ENCODE results near the gene ZFP36.

Gene ZFP36

DNA sequence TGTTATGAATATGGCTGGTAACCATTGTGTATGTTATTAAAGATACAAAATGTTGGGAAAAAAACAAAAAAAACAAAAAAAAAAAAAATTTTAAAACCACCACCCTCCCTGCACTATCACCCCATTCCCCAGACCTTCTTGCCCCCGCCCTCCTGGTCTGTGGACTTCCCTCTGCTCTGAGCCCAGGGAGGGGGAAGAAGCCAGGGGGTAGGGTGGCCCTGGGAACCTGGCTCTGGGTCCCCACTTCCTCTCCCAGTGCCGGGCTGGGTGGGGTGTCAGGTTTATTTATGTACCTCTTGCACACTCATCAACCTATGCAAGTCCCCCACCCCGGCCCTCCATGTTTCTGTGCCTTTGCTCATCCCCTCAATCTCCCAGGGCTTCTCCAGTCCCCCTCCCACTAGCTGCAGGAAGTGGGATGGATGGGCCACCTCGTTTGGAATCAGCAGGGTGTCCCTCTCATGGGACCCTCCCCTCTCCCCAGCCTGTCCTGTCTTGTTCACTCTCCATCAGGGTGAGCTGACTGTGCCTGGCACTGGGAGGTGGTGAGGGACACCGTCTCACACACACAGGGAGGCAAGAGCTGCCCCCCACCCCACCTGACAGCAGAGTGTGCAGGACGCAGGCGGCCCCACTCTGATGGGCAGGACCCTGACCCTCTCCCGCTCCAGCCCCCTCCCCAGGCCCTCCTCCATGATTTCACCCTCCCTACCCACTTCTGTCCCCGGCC, 21.6 kb upstream of the ZFP36 start:
- DNase-seq (ENCODE audit: low spot score), result no peak

DNA sequence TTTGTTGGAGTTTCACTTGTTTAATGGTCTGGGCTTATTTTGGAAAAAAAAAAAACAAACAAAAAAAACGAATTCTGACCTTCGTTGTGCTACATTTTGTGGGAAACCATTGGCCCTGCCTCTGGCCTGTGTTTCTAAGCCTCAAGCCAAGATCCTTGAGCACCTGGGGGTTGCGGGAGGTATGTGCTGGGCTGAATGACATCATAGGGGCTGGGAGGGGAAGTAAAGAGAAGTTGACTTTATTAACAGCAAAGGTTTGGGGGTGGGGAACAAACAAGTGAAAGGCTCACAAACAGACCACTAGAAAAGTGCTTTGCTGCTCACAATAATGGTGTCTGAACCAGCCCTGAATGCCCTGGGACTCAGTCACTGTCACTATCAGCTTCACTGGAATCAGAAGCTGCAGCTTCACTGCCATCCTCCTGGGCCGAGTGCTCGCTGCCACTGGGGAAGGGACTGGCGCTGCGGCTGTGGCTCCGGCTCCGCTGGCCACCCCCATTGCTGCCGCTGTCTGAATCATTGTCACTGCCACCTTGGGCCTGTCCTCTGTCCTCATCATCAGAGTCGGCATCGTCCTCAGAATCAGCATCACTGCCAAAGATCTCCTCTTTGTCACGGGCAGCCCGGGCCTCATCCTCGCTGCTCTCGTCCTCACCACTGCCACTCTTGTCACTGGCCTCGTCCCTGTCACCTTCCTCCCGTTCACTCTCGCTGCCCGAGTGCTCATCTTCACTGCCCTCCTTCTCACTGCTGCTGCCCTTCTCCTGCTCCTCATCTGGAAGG, 20.8 kb upstream of the ZFP36 start:
- no peak for DNase-seq (ENCODE audit: low spot score)

DNA sequence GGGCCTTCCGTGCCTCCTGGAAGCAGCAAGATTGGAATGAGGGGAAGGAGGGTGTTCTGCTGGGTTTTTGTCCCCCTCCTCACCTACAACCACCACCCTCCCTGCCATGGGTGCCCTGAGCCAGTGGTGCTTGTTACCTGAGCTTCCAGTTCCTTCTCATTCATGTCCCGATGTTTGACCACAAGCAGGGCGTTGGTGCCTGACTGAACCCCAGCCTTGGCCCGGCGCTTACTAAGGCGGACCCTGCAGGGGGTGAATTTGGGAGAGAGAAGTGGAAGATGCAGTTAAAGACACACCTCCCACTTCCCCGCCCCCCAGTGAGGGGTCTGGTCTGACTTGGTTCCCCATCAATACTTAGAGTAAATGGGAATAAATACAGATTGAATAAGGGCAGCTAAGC, 20.1 kb upstream of the ZFP36 start:
- DNase-seq (ENCODE audit: low spot score), result no peak

DNA sequence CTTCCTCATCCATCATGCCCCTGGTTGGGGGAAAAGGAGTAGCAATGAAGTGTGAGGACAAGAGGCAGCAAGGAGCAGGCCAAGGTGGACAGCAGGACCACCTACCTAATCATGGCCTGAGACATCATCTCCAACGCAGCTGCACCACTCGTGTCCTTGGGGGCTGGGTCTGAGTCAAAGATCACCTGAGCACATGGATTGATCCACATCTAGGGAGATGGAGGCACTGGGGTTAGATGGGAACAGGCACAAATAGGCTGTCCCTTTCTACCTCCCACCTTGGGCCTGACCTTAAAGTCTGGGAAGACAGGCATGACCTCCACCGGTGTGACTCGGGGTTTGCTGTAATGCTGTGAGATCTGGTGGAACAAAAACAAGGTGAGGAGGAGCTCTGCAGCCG, 18.0 kb upstream of the ZFP36 start:
- DNase-seq (ENCODE audit: low spot score), result no peak

DNA sequence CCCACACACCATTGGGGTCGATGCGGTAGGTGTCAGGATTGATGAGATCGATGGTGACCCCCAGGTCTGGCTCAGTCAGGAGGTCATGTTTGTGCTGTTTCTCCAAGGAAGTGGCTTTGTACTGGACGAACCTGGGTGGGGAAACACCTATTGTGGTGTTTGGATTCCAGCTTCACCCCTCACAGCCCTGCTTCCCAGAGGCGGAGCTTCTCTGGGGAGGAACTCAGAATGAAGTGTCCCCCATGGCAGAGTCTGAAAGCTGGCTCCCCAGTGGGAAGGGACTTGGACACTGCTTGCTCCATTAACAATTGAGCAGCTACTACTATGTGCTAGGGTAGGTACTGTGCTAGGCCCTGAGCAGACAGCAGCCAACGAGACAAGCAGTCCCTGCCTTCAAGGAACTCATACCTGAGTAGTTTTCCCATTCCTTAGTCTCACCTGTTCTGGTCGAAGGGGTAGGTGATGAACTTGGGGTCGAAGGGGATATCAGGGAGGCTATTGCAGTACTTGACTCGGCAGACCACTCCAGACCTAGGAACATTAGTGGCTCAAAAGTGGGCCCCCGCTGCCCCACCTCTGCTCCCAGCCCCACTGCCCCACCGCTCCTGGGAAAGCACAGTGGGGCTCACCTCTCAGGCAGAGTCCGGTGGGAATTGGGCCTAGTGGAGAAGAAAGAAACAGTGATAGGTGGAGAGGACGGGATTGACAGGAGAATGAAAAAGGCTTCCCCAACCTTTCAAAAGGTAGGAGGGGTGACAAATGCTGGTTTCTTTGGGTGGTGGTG, 16.8 kb upstream of the ZFP36 start:
- no peak for DNase-seq (ENCODE audit: low spot score)

DNA sequence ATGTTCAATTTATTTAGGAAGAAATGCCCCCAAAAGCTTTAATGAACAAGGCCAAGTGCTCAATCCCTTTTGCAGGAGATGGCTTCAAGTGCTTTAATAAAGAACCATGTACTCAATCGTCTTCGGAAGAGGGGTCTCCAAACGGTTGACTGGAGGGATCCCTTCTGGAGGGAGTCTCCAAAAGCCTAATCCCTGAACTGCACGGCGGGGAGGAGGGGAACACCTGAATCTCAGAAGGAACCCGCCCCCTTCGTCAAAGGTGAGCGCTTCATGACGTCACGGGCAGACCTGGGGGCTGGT, 16.2 kb upstream of the ZFP36 start:
- no peak for DNase-seq (ENCODE audit: low spot score)

DNA sequence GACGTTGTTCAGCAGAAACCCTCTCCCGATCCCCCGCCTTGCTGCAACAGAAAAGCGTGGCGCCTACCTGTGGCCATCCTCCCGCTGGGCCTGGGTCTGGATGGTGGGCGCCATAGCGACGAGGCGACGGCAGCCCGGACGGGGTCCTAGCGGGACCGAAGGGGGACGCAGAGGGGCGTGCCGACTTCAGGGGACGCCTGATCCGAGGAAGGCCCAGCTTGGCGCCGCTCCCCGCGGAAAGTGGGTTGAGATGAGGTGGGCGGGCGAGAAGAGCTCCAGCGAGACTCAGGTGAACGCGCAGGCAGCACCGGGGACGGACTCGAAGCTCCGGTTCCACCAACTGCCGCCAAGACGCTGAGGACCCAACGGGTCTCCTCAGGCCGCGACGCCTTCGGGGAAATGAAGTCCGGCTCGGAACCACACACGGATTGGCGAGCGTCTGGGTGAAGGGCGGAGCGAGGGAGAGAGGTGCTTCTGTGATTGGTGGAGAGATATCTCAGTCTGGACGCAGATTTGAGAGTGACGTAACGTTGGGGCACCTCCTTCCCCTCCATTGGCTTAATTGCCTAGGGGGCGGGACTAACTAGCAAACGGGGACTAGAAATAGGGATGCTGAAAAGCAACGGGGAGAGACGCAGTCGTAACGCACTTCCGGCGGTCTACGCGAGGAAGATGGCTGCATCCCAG, 15.8 kb upstream of the ZFP36 start, which contains the start of the genes MED29 and PAF1:
TSS of gene MED29 (plus strand) at position 628 of the 687 bp plus-strand sequence. CDS start at position 673, 45 bp downstream.
TSS of gene PAF1 (minus strand) at position 356 of the 687 bp plus-strand sequence. CDS start at position 114, 242 bp downstream.
- DNase-seq (ENCODE audit: low spot score), result peak; percentile 100

DNA sequence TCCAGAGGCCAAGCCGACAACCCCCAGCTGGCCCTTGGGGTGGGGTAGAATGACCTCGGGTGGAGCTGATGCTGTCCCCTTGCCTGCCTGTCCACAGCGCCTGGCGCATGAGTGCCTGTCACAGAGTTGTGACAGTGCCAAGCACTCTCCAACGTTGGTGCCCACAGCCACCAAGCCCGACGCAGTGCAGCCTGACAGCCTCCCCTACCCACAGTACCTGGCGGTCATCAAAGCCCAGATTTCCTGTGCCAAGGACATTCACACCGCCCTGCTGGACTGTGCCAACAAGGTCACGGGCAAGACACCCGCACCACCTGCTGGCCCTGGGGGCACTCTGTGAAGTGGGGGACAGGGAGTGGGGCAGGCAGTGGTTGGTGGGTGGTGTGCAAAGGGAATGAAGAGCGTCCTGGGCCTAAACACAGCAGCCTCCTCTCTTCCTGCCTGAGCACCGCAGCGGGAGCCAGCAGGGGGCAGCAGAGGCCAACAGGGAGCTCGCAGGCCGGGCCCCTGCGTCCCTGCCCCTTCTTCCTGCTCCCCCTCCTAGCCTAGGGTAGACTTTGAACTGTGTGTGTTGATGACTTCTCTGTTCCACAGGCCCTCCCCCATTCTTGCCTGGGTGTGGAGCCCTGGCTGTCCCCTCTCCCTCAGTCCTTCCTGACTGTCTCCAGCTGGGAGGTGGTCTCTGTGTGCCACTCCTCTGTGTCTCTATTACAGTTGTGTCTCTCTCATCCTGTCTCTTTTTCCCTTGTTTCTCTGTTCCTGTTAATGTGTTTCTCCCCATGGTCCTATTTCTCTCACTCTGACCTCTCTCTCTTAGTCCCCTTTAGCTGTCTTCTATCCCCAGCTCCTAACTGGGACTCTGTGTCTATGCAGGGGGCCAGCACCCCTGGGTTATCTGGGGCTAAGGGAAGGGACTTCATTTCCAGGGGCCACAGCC, 9.0 kb upstream of the ZFP36 start:
- peak; percentile 91 for DNase-seq (ENCODE audit: low spot score)

DNA sequence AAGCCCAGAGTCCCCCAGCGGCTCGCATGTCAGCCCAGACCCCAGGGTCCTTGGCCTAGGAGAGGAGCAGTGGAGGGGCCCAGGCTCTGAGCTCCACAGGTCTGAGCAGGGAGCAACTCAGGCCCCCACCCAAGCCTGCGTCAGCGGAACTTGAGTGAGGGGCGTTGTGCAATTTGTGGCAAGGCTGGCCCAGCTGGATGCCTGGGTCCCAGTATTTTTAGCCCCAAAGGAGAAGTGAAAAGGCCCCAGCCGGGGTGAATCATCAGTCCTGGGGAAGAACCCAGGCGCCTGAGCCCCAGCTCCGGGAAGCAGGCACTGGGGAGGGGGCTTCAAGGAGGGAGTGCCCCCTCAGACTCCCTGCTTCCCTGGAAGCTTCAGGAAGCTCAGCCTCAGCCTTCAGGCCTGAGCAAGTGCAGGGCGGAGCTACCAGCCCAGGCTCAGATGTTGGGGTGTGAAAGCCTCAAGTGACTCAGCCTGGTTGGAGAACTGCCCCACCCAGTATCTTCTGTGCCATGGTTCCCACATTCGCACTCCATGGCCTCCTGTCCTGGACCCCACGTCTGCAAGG, 8.3 kb upstream of the ZFP36 start:
- DNase-seq (ENCODE audit: low spot score), result peak; percentile 82

DNA sequence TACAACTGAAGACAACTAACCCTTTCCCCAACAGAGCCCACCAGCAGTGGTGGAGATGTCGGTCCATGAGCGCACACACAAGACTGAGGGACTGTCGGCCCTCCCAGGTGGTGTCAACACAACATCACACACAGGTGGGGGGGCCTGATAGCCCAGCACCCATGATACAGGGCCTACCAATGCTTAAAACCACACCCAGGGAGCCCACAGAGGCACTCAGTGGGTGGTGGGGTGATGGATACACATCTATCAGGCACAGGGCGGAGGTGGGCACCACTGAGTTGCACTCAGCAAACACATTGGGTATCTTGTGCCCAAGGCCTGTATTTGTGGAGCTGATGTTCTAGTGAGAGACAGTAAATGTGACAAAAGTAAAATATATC, 7.0 kb upstream of the ZFP36 start:
- DNase-seq (ENCODE audit: low spot score), result no peak

DNA sequence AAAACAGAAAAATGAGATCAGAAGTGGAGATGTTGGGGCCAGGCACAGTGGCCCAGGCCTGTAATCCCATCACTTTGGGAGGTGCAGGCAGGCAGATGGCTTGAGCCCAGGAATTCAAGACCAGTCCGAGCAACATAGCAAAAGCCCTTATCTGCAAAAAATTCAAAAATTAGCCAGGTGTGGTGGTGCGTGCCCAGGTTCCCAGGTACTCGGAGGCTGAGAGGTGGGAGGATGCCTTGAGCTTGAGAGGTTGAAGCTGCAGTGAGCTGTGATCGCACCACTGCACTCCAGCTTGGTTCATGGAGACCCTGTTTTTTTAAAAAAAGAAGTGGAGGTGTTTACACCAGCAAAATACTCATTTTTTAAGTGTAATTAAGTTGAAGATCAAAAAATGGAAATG, 6.6 kb upstream of the ZFP36 start:
- no peak for DNase-seq (ENCODE audit: low spot score)

DNA sequence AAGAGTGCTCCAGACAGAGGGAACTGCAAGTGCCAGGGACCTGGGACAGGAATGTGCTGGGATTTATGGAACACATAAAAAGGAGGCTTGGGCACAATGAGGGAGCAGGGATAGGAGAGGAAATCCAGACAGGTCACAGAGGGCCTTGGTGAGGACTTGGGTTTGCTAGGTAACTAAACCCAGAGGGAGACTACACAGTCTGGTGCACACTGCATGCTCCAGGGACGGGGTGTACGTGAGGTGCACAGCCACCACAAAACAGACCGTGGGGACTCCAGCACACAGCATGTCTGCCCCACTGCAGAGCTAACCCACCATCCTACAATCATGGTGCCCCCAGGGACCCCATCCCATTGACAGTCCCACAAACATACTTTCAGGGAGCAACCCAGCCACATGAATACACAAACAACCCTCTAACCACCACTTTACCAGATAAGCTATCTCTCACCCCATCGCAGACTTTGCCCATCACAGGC, 5.5 kb upstream of the ZFP36 start:
- no peak for DNase-seq (ENCODE audit: low spot score)

DNA sequence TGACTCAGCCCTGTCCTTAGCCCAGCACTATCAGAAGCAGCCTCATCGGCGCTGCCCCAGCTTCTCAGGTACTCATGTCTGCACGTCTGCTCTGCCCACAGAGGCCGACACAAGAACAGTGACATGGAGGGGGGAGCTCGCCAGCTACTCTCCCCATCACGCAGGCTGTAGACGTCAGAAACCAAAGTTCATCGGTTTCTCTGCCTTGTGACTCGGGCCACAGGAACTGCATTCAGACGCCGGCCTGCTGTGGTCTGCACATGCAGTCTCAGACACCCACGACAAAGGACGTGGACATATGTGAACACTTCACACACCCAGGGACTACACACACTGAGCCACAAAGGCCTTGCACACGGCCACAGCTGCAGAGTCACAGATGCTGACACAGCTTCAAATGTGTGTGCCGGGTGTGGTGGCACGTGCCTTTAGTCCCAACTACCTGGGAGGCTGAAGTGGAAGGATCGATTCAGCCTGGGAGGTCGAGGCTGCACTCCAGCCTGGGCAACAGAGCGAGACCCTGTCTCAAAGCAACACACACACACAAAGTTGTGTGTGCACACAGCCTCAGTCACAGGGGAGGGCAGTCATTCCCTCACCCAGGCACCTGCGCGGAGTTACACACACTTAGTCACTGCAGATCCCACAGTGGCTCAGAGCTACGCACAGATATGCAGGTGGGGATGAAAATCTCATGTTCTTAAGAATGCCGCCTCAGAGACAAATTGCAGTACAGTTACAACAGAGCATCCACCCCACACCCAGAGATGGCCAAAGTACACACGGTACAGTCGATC, 4.9 kb upstream of the ZFP36 start:
- peak; percentile 98 for DNase-seq (ENCODE audit: low spot score)

DNA sequence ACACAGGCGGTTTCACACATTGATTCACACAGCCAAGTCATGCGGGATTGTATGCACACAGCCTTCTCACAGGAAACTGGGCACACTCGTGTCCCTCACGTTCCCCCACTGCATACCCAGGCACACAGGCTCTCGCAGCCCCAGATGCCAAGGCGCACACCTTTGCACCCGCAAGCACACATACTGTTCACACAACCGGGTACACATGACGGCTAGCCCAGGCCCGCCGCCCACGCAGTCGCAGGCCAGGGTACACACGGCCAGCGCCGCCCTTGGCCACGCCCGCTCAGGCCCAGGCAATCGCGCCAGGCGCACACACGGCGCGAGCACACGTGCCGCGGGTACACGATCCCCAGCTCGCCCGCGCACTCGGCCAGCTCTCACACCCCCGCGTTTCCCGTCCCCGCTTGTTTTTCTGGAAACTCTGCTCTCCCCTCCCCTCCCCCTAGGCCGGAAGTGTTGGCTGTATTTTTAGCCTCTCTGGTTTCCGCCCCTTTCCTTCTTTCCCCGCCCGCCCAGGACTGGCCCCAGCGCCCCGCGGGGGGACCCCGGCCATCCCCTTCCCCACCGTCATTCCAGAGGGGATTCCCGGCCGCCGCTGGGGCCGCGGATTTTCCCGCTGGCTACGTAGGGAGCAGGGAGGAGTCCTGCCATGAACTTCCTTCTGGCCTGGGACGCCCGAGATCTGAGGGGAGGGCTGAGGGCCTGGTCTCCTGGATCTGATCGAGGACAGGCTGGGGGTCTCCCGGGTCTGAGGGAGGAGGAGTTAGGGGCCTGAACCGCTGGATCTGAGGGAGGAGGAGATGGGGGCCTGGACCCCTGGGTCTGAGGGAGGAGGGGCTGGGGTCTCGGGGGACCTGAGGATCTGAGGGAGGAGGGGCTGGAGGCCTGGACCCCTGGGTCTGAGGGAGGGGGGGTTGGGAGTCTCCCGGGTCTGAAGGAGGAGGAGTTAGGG, 4.0 kb upstream of the ZFP36 start:
- DNase-seq (ENCODE audit: low spot score), result peak; percentile 91

DNA sequence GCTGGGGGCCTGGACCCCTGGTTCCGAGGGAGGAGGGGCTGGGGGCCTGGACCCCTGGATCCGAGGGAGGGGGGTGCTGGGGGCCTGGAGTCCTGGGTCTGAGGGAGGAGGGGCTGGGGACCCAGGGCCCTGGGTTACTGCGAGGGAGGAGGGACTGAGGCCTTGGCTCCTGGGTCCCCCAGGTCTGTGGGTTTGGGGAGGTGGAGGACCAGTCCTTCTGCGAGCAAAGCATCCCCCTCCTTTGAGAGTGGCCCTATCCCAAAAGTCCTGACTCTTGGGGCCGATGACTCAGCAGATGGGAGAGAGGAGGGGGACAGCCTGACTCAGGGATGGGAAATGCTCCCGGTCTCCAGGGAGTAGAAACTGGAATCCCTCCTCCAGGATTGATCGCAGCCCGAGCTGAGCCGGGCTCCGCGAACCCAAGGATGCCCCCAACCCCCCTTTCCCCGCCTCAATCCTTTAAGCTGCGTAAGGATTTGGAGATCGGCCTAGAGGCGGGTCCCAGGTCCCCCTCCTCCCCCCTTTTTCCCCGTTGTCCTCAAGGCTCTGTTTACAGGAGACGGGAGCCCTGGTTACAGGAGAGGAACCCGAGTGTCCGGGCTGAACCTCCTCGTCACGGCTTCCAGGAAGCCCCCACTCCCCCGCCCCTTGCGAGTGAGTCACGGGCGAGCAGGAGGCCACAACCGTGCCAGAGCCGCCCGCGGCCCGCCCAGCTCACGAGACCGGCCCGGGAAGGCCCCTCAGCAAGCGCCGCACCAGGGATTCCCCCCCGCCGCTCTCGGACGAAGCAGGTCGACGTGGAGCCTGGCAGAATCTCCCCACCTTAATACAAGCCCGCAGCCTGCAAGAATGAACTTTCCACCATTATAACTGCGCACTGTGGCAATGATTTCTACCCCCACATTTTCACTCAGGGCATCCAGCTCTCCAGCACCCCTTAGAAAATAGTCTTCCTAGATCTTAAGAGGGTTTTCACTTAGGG, 3.0 kb upstream of the ZFP36 start:
- DNase-seq (ENCODE audit: low spot score), result peak; percentile 95

DNA sequence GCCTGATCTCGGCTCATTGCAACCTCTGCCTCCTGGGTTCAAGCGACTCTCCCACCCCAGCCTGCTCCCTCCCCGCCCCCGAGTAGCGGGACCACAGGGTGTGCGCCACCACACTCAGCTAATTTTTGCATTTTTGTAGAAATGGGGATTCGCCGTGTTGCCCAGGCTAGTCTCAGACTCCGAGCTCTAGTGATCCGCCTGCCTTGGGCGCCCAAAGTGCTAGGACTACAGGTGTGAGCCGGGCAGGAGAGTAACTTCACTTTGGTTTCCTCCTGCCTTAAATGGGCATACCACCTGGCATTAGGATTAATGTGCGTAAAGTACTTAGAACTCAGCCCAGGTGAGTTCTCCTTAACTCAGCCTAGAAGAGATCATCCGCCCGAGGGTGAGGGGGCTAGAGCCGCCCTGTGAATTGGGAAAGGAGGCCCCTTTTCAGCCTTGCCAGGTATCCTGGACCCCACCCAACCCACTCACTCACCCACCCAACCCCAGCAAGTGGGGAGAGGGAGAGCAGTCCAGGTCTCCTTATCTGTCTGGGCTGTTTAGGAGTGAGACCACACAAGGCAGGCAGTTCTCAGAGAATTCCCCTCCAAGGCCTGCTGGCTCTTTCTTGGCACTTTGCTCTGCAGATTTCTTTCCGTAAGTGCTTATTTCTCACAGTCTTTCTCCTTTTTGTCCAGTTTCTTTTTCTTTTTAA, 1.2 kb upstream of the ZFP36 start:
- DNase-seq (ENCODE audit: low spot score), result no peak
